Measurements from ENCODE around the gene RGS13. TPM values are rescaled to one million over a fixed set of nuclear protein-coding genes. Genes with fewer than 3 reads are reported as not detected.

The RGS13 gene
- total RNA-seq, 1 donor from 2014 or later, result not detected

DNA sequence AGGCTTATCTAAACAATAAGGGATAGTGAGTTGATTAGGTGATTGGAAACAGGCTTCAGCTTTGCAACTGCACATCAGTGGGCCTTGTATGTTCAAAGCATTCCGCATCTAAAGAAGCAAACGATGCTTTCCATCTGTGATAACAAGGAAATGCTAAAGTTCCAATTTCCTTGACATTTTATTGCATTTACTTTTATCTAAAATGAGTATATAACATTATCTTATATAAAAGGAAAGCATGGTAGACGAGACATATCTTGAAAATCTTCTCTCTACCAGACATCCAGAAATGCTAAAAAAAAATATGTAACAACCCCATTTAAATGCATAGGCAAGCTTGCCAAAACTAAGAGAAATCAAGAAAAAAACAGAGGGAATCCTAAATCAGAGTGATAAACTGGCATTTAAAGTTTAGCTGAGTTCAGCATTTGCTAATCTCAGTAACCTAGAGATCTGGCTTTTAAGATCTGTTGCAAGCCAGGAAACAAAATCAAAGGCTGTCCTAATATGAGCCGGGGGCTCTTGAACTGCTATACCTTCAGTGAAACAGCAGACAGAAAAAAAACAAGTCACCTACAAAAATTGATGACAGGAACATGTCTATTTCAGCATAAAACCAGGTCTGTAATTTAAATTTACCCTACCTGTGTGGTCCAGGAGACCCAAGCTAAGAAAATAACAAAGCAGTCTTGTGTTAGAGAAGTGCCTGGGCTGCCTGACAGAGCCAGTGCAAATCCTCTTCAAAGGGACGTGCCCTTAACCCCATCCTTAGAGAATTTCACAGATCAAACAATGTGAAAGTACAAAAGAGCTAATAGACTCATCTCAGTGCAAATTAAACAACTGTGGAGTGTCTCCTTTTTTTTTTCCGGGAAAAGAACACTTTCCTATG is 3.1 kb upstream of the RGS13 start:
- TF ChIP-seq, protein P1, sequence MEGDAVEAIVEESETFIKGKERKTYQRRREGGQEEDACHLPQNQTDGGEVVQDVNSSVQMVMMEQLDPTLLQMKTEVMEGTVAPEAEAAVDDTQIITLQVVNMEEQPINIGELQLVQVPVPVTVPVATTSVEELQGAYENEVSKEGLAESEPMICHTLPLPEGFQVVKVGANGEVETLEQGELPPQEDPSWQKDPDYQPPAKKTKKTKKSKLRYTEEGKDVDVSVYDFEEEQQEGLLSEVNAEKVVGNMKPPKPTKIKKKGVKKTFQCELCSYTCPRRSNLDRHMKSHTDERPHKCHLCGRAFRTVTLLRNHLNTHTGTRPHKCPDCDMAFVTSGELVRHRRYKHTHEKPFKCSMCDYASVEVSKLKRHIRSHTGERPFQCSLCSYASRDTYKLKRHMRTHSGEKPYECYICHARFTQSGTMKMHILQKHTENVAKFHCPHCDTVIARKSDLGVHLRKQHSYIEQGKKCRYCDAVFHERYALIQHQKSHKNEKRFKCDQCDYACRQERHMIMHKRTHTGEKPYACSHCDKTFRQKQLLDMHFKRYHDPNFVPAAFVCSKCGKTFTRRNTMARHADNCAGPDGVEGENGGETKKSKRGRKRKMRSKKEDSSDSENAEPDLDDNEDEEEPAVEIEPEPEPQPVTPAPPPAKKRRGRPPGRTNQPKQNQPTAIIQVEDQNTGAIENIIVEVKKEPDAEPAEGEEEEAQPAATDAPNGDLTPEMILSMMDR (IDR thresholded peaks at IDR 0.05; ENCODE audit: insufficient read depth, low read length, severe bottlenecking), result no peak

DNA sequence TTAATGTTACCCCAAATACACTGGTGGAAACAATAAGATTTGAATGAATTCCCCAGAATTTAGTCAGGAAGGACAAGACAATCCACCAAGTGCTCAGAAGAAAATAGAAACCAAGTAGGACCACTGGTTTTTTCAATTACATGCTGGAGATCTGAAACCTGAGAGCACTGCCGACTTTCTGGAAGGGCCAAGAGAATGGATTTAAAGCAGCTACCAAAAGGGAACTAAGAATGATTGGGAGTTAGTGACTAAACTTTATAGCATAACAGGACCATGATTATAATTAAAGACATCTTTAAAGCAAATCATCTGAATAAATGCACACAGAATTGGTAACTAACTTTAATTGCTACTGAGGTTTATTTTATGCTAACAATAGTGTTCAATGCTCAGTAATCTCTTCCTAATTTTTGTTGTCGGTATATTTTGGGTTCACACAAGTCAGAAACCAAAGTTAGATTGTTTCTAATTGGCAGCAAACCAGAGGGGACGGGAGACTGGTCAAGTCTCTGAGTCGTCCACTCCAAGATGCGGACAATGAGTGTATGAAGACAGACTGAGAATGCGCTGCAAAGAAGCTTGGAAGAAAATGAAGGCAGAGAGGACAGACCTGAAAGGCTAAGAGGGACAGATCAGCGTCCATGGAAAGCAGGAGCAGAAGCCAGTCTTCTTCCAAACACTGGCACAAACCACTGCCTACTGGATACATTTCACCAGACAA is 2.3 kb upstream of the RGS13 start:
- Histone ChIP-seq H3K36me3 (ENCODE audit: control insufficient read depth, insufficient read depth, low read length) (no peaks in the 10 kb centered on the region), H3K4me3 (ENCODE audit: low read depth, low read length) (no peak overlapping the region), H3K27me3 (ENCODE audit: control insufficient read depth, insufficient read depth, low read length) (no peaks in the 10 kb centered on the region)
- DNase-seq (ENCODE audit: low read depth) (no peak), FAIRE-seq (no peak)
- TF ChIP-seq, protein P1 (IDR thresholded peaks at IDR 0.05; ENCODE audit: insufficient read depth, low read length, severe bottlenecking), result no peak

More for the DNA sequence above, 3.1 kb upstream of the RGS13 start:
- no peak for FAIRE-seq
- Histone ChIP-seq H3K36me3 (ENCODE audit: control insufficient read depth, insufficient read depth, low read length) (no peaks in the 10 kb centered on the region), H3K27me3 (ENCODE audit: control insufficient read depth, insufficient read depth, low read length) (no peaks in the 10 kb centered on the region), H3K4me3 (ENCODE audit: low read depth, low read length) (no peak overlapping the region)
- no peak for DNase-seq (ENCODE audit: low read depth)

DNA sequence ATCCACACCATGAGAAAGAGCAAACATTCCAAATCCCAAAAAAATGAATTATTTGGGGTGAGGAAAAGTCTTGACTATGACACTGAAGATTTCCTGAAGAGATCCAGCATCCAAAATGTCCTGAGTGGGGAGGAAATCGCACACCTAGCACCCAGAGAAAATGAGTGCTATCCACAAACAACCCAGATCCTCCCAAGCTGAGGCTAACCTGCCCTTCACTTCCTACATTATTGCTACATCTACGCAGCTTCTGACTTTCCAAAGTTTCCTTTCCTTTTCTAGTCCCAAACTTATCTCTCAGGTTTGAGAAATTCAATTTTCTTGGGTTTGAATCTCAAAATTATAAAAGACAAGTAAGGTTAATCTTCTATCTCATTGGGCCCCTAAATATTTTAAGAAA is 906 bp upstream of the RGS13 start:
- Histone ChIP-seq H3K4me3 (ENCODE audit: low read depth, low read length) (no peak overlapping the region), H3K27me3 (ENCODE audit: control insufficient read depth, insufficient read depth, low read length) (no peaks in the 10 kb centered on the region), H3K36me3 (ENCODE audit: control insufficient read depth, insufficient read depth, low read length) (no peaks in the 10 kb centered on the region)
- FAIRE-seq (no peak), DNase-seq (ENCODE audit: low read depth) (no peak)
- TF ChIP-seq, protein P1 (IDR thresholded peaks at IDR 0.05; ENCODE audit: insufficient read depth, low read length, severe bottlenecking), result no peak

DNA sequence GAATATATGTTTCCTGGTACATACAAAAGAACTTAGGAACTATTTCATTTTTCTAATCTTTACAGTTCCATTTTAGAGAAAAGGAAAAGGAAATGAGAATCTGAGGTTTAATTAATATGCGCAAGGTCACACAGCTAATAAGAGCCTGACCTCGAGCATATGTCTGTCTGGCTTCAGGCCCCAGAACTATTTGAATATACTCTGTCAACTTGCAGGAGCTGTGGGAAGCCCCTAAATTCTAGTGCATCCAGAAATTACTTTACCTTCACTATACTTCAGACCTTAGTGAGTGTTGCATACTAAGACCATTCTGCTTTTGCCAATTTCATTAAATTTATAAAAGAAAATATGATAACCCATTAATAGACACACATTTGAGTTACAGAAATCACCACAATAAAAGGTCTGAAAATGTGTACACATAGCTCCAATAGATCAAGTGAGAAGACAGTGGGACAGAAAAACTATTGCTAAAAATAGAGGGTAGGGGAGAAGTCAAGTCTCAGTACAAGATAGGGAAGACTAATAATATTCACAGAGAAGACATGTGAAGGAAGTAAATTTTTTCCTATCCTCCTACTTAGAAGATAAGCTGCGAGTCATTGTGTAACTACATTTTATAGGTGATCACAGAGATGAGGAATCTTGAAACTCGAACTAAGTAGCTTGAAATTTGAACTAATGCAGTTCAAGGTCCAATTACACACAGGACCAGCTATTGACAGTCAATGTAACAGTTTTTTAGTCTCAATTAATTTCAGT is 3.8 kb downstream of the RGS13 start:
- FAIRE-seq (no peak), DNase-seq (ENCODE audit: low read depth) (peak; percentile 75)
- TF ChIP-seq, protein P1 (IDR thresholded peaks at IDR 0.05; ENCODE audit: insufficient read depth, low read length, severe bottlenecking), result no peak
- H3K36me3 ChIP-seq (ENCODE audit: control insufficient read depth, insufficient read depth, low read length), result no peaks in the 10 kb centered on the region
- no peak overlapping the region for H3K4me3 ChIP-seq (ENCODE audit: low read depth, low read length)
- H3K27me3 ChIP-seq (ENCODE audit: control insufficient read depth, insufficient read depth, low read length), result no peaks in the 10 kb centered on the region

DNA sequence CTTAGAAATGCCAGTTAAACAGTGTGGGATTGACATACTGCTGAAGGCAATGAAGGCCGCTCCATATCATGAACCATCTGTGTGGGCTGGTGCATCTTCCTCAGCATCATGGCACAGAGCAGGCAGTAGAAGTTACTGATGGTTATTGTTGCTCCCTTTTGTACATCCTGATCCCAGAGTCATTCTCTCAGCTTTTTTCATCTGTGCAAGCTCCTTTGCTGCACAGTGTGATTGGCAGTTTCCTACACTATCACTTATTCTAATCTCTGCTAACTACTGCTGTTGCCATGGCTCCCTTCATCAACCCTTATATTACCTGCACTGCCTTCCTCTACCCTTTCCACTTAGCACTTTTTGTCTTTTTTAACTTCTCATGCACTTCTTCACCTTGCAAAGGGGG is 16.2 kb downstream of the RGS13 start:
- TF ChIP-seq, protein P1 (IDR thresholded peaks at IDR 0.05; ENCODE audit: insufficient read depth, low read length, severe bottlenecking), result no peak
- DNase-seq (ENCODE audit: low read depth) (no peak), FAIRE-seq (no peak)
- no peaks in the 10 kb centered on the region for H3K36me3 ChIP-seq (ENCODE audit: control insufficient read depth, insufficient read depth, low read length)
- no peak overlapping the region for H3K4me3 ChIP-seq (ENCODE audit: low read depth, low read length)
- H3K27me3 ChIP-seq (ENCODE audit: control insufficient read depth, insufficient read depth, low read length), result no peaks in the 10 kb centered on the region
